ENCODE results near the gene PAWR.

The PAWR gene

GRCh38 chr12:79678306-79678705 is 12.5 kb downstream of the PAWR start:
- Histone ChIP-seq H3K27ac (ENCODE audit: low read depth, low read length) (no peak overlapping the region), H3K4me2 (ENCODE audit: low read length) (no peak overlapping the region), H3K36me3 (ENCODE audit: control insufficient read depth, low read length) (peaks cover 24% of the 10 kb centered on the region)

DNA sequence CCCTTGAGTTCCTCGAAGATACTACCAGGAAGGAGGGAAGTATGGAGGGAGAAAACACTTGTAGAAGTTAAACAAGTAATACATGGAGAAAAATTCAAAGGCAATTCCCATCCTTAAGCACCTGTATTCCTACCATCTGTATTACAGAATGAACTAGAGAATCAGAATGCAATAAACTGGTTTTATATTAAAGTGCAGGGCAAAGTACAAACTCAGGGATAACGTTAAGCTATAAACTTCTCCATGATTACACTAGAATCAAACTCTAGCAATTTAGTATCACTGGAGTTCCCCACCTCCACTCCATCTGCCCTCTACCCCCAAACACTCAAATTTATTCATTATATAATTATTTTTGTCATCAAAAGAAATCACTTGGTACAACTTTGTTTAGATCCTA is 13.1 kb downstream of the PAWR start:
- peaks cover 56% of the 10 kb centered on the region for H3K4me1 ChIP-seq (ENCODE audit: control insufficient read depth, low read length)
- H3F3A ChIP-seq (ENCODE audit: control insufficient read depth, insufficient read depth), result no peaks in the 10 kb centered on the region; the same call in 1 of the 2 replicates
- no peaks in the 10 kb centered on the region for H3K9me3 ChIP-seq (ENCODE audit: control insufficient read depth, insufficient read depth, low read length)
- no peaks in the 10 kb centered on the region for H3K9me2 ChIP-seq (replicated peaks; ENCODE audit: control insufficient read depth, low read length)
- TF ChIP-seq EZH2phosphoT487 (IDR thresholded peaks at IDR 0.05; ENCODE audit: borderline replicate concordance, low read length), result no peak
- TF ChIP-seq, protein P1, sequence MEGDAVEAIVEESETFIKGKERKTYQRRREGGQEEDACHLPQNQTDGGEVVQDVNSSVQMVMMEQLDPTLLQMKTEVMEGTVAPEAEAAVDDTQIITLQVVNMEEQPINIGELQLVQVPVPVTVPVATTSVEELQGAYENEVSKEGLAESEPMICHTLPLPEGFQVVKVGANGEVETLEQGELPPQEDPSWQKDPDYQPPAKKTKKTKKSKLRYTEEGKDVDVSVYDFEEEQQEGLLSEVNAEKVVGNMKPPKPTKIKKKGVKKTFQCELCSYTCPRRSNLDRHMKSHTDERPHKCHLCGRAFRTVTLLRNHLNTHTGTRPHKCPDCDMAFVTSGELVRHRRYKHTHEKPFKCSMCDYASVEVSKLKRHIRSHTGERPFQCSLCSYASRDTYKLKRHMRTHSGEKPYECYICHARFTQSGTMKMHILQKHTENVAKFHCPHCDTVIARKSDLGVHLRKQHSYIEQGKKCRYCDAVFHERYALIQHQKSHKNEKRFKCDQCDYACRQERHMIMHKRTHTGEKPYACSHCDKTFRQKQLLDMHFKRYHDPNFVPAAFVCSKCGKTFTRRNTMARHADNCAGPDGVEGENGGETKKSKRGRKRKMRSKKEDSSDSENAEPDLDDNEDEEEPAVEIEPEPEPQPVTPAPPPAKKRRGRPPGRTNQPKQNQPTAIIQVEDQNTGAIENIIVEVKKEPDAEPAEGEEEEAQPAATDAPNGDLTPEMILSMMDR (IDR thresholded peaks at IDR 0.05; ENCODE audit: low read depth, low read length, poor library complexity, severe bottlenecking), result no peak
- no peaks in the 10 kb centered on the region for H3K27me3 ChIP-seq (ENCODE audit: control insufficient read depth, low read length)
- H3K4me2 ChIP-seq (ENCODE audit: low read length), result no peak overlapping the region
- peaks cover 21% of the 10 kb centered on the region for H3K36me3 ChIP-seq (ENCODE audit: control insufficient read depth, low read length)
- H3K27ac ChIP-seq (ENCODE audit: low read depth, low read length), result no peak overlapping the region
- H4K20me1 ChIP-seq (ENCODE audit: control insufficient read depth, insufficient read depth, low read depth, low read length), result peaks cover 23% of the 10 kb centered on the region; the same call in 1 of the 2 replicates
- H3K79me2 ChIP-seq (ENCODE audit: control insufficient read depth, low read length), result peaks cover 100% of the 10 kb centered on the region
- no peak overlapping the region for H3K4me3 ChIP-seq (ENCODE audit: low read length)

More at GRCh38 chr12:79678306-79678705, 12.5 kb downstream of the PAWR start:
- peaks cover 30% of the 10 kb centered on the region; the same call in 1 of the 2 replicates for H4K20me1 ChIP-seq (ENCODE audit: control insufficient read depth, insufficient read depth, low read depth, low read length)
- H3F3A ChIP-seq (ENCODE audit: control insufficient read depth, insufficient read depth), result no peaks in the 10 kb centered on the region; the same call in 1 of the 2 replicates
- no peaks in the 10 kb centered on the region for H3K27me3 ChIP-seq (ENCODE audit: control insufficient read depth, low read length)
- peaks cover 100% of the 10 kb centered on the region for H3K79me2 ChIP-seq (ENCODE audit: control insufficient read depth, low read length)
- TF ChIP-seq, protein P1 (IDR thresholded peaks at IDR 0.05; ENCODE audit: low read depth, low read length, poor library complexity, severe bottlenecking), result no peak
- no peak for TF ChIP-seq EZH2phosphoT487 (IDR thresholded peaks at IDR 0.05; ENCODE audit: borderline replicate concordance, low read length)
- no peaks in the 10 kb centered on the region for H3K9me2 ChIP-seq (replicated peaks; ENCODE audit: control insufficient read depth, low read length)
- peaks cover 60% of the 10 kb centered on the region for H3K4me1 ChIP-seq (ENCODE audit: control insufficient read depth, low read length)
- no peaks in the 10 kb centered on the region for H3K9me3 ChIP-seq (ENCODE audit: control insufficient read depth, insufficient read depth, low read length)
- no peak overlapping the region for H3K4me3 ChIP-seq (ENCODE audit: low read length)

DNA sequence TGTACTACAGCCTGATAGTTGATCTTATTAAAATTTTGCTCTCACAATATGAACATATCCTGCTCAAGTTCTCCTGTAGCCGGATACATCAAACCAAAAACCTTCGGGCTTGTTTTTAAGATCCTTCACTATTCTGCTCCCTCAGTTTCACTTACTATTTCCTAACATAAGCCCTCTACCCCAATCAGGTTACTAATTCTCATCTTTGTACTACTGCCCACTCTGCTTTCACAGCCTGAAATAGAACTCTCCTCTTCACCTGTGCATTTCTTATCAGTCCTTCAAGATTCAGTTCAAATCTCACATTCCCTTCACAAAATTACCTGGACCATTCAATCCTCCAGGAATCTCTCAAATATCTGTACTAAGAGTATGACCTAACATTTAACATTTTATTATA is 14.2 kb downstream of the PAWR start:
- TF ChIP-seq, protein P1 (IDR thresholded peaks at IDR 0.05; ENCODE audit: low read depth, low read length, poor library complexity, severe bottlenecking), result no peak

More for the DNA sequence above, 14.2 kb downstream of the PAWR start:
- Histone ChIP-seq H3K79me2 (ENCODE audit: control insufficient read depth, low read length) (peaks cover 100% of the 10 kb centered on the region), H3K4me3 (ENCODE audit: low read length) (no peak overlapping the region), H3K4me1 (ENCODE audit: control insufficient read depth, low read length) (peaks cover 48% of the 10 kb centered on the region), H3K36me3 (ENCODE audit: control insufficient read depth, low read length) (peaks cover 17% of the 10 kb centered on the region), H3K27me3 (ENCODE audit: control insufficient read depth, low read length) (no peaks in the 10 kb centered on the region), H4K20me1 (ENCODE audit: control insufficient read depth, insufficient read depth, low read depth, low read length) (peaks cover 20% of the 10 kb centered on the region; the same call in 1 of the 2 replicates), H3K4me2 (ENCODE audit: low read length) (no peak overlapping the region), H3K9me2 (replicated peaks; ENCODE audit: control insufficient read depth, low read length) (no peaks in the 10 kb centered on the region), H3K27ac (ENCODE audit: low read depth, low read length) (no peak overlapping the region), H3F3A (ENCODE audit: control insufficient read depth, insufficient read depth) (no peaks in the 10 kb centered on the region; the same call in 1 of the 2 replicates), H3K9me3 (ENCODE audit: control insufficient read depth, insufficient read depth, low read length) (no peaks in the 10 kb centered on the region)

All from DOHH2 (cell line).